Sigmoid colon (tissue), 4 donors: ENCODE data around the gene TMEM168.

ENCODE experiments used
- CTCF ChIP-seq, 4 experiments: fragments of 450-650 bp in 3 of 4; fragments of 200-600 bp in 1 of 4; IDR thresholded peaks; one replicate each; pipeline ENCODE4 v1.5.1; 2016 to 2019; ENCODE audit warnings: antibody characterized with exemption in 4 of 4, mild to moderate bottlenecking in 3 of 4, moderate library complexity in 2 of 4
- POLR2A ChIP-seq, 2 donors: fragments of 450-650 bp; IDR thresholded peaks; one replicate each; pipeline ENCODE4 v1.6.1; 2016; ENCODE audit warnings: antibody characterized with exemption in 2 of 2, mild to moderate bottlenecking in 2 of 2, moderate library complexity in 2 of 2
- POLR2AphosphoS5 ChIP-seq, 4 donors: sonication (generic); formaldehyde crosslinking; IDR thresholded peaks; one replicate each; pipeline ENCODE4 v1.6.1; 2017; ENCODE audit warnings: antibody characterized with exemption in 4 of 4

- no peak for TF ChIP-seq CTCF (IDR thresholded peaks at IDR 0.05)
- no peak for TF ChIP-seq POLR2AphosphoS5 (IDR thresholded peaks at IDR 0.05)
- no peak for TF ChIP-seq POLR2A (IDR thresholded peaks at IDR 0.05)
These were observed 37.6 kb downstream of the TMEM168 start for GRCh38 chr7:112752576-112752975.
